NCI-H226 (cell line): ENCODE data around the gene SETD6.

Source experiments
- DNase-seq: peaks from one replicate; pipeline ENCODE4 v3.0.0-alpha.2; 2015

Gene SETD6

DNA sequence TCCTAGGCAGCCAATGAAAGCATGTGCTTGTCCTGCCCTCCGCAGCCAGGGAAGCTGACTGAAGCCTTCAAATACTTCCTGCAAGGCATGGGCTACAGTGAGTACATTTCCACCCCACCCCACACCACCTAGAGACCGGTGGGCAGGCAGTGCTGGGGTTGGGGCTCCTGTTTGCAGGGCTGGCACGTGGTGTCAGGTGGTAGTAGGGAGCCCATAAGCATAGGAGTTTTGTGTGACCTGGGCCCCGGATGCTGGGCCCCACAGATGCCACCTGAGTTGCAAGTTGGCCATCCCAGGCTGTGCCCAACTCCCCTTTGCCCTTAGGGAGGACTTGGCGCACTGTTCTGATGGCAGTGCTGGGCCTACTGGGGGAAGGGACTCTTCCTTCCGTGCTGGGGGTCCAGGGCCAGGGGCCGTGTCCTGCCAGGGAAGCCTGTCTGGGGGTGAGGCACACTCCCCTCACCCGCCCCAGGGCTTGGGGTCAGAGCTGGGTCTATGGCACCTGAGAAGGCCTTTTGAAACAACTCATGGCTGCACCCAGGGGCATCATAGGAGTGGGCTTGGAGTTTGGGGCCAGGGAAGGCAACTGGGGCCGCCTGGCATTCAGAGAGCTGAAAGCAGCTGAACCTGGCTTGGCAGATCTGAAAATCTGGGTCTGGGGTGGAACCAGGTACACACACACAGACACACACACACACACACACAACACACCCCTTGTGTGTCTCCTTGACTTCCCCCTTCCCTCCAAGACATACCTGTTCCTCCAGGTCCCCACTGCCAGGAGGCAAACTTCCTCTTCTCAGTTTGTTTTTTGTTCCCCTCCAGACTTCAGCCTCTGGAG lies 5.8 kb upstream of the SETD6 start:
- DNase-seq, result no peak

DNA sequence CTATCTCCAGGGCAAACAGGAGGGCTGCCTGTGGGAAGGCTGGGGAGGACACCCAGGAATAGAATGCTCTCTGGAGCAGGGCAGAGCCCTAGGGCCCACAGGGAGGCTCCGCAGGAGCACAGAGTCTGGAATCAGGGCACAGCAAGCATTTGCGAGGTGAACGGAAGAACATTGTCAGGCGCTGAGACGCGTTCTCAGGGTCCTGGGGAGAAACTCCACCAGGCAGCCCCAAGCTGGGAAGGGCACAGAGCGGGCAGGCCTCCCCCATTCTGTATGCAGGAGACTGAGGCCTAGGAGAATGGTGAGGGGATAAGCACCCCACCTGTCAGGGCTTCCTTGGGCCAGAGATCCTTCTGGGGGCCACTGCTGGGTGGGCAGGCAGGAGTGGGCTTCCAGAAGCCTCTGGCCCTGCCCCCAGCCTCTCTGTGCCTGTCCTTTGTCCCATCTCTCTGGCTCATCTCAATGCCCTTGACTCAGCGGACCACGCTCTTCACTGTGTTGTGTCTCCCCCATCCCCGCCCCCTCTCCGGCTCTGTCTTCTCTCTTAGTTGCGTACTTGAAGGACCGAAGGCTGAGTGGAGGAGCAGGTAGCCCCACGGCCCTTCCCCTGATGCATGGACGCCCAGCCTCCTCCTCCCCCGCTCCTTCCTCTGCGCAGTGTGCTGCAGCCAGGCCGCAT lies 5.1 kb upstream of the SETD6 start:
- no peak for DNase-seq

DNA sequence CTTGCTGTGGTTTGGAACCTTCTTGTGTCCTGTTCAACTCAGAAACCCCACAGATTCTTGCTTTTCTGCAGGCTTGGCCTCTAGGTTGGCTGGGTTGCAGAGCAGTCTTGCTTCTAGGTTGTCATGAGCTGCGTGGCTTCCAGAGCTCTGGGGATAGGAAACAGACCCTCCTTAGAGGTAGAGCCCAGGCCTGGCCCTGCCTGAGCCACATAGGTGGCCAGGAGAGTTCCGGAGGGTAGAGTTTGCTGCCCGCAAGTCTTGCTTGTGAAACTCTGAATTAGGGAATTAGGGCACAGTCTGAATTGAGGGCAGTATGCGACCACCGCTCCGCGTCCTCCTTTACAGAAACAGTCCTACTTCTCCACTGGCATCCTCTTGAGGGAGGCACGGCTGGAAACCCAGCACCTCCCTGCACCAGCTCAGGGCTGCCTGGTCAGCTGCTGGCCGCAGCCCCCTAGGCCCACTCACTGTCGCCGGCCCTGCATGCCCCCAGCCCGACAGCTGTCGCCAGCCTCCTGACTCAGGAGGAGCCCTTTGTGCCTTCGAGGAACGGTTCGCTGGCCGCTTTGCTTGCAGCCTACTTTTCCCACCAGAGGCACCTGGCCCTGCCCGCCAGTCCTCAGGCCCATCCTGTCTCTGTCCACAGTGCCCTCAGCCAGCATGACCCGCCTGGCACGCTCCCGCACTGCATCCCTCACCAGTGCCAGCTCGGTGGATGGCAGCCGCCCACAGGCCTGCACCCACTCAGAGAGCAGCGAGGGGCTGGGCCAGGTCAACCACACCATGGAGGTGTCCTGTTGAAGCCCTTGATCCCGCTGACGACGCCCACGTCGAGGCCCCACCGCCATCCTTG lies 4.3 kb upstream of the SETD6 start:
- DNase-seq, result no peak

DNA sequence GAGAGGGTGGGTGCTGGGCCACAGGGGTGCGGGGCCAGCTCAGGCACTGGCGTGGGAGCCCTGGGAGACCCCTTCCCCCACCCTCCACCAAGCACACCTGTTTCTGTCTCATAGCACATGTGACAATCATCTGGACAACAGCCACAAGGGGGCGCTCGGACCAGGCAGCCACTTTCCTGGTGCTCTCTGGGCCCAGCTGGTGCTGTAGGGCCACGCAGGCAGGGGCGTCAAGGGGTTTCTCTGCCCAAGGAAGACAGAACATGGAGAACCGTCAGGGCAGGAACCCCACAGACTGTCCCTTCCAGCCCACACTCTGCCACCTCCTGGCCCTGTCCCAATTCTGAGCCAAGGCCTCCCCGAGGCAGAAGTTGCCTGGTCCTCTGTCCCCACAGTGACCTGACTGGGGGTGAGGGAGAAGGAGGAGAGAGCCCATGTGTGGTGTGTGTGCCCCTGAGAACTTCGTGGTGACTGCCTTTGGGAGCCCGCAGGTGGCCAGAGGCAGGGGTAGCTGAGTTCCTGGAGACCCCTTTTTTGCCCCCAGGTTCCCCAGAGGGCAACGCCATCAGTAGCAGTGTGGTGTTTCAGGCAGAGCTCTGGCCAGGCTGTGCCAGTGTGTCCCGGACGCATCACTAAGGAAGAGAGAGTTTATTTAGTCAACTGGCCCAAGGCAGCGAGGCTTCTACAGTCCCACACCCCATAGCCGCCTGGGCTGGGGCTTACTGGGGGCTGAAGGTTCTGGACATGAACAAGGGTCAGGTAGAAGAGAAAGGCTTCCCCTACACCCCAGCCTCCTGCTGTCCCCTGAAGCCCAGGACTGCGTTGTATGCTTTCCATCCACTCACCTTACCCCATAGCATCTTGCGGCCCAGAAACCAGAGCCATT lies 3.1 kb upstream of the SETD6 start:
- no peak for DNase-seq

DNA sequence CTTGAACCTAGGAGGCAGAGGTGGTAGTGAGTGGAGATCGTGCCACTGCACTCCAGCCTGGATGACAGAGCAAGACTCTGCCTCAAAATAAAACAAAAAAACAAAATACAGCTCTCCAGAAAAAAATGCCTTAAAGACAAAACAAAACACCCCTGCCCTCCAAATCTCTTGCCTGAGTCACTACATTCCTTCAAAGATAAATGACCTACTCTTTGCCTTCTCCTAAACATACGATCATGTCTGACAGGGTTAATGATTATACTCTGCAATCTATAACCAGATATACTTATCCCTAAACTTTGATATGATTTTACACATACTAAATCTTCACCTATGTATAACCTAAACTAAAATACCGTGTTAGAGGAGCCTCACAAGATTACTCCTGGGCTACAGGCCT lies 1.4 kb upstream of the SETD6 start:
- no peak for DNase-seq

DNA sequence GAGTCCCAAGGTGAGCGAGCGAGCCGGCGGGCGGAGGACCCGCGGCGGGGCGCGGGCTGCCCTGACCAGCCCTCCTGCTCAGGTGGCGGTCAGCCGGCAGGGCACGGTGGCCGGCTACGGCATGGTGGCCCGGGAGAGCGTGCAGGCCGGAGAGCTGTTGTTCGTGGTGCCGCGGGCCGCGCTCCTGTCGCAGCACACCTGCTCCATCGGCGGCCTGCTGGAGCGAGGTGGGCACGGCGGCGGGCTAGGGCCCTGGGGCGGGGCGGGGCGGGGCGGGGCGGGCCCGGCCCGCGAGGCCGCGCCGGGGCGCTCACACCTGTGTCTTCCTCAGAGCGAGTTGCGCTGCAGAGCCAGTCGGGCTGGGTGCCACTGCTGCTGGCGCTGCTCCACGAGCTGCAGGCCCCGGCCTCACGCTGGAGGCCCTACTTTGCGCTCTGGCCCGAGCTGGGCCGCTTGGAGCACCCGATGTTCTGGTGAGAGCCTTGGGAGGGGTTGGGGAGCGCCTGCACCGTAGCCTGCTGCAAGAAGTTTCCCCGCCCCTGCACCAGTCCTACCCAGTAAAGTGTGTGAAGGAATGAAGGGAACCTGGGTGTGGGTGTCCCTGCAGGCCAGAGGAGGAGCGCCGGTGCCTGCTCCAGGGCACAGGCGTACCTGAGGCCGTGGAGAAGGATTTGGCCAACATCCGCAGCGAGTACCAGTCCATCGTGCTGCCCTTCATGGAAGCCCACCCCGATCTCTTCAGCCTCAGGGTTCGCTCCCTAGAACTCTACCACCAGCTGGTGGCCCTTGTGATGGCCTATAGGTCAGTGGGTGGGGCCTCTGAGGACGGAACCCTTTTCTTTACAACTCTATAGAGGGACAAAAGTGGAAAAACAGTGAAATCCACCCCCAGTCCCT lies 802 bp downstream of the SETD6 start:
- DNase-seq, result no peak

DNA sequence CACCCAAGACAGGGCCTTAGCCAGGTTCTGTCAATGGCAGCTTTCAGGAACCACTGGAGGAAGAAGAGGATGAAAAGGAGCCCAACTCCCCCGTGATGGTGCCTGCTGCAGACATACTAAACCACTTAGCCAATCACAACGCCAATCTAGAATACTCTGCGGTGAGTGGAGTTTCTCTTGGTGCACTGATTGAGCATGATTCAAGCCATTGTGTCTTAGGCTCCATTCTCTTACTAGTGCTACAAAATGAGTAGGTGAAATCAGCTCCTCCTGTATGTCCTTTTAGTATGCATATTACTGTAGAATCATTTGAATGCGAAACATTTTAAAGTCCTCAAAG lies 1.4 kb downstream of the SETD6 start:
- DNase-seq, result no peak

DNA sequence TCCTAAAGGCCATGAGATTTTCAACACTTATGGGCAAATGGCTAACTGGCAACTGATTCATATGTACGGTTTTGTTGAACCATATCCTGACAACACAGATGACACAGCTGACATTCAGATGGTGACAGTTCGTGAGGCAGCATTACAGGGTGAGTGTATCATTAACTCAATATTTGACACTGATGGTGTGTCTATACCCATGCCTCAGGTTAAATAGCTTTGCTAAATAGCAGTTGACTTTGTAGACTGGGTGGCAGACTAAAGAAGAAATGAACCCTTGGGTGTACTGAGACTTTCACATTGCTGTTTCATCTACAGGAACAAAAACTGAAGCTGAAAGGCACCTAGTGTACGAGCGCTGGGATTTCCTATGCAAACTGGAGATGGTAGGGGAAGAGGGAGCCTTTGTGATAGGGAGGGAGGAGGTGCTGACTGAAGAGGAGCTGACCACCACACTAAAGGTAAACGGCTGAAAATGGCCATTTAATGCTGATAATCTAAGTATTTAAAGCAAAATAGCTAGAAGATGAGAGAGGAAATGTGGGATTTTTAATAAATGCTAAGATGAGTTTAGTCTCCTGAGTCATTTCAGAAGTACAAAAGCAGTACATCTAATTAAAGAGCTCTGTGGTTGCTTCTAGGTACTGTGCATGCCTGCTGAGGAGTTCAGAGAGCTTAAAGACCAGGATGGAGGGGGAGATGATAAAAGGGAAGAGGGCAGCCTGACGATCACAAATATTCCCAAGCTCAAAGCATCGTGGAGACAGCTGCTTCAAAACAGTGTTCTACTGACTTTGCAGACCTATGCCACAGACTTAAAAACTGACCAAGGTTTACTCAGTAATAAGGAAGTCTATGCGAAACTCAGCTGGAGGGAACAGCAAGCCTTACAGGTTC lies 3.0 kb downstream of the SETD6 start:
- no peak for DNase-seq

DNA sequence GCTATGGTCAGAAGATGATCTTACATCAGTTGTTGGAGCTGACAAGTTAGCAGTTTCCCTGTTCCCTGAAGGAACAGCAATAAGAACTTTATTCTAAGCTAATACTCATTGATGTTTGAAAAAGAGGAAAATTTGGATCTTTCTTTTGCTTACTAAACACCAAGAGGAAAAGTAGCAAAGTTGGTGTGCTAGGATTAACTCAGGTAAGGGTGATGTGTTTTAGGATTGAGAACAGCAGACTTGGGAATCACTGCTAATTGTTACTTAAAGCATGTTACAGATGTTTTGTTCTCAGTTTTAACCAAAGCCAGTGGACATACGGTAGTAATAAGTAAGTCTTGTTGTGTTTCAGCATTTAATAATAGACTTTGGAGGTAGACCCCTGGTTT lies 3.7 kb downstream of the SETD6 start:
- DNase-seq, result no peak

DNA sequence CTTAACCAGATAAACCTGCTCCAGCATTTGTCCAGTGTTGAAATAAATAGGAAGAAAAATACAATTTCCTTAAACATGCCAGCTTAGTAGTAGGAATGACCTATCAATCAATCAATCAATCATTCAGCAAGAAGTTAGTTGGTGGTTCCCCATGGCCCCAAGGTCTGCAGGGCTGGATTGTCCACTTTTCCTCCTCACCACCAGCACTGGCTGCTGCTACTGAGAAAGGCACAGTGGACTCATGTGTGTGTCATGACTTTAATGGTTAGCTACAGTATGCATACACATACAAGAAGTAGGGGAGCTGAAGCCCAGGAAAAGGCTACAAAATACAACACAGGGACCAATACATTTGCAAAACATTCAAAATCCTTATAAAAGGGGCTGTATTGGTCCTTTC lies 4.4 kb downstream of the SETD6 start:
- DNase-seq, result no peak

DNA sequence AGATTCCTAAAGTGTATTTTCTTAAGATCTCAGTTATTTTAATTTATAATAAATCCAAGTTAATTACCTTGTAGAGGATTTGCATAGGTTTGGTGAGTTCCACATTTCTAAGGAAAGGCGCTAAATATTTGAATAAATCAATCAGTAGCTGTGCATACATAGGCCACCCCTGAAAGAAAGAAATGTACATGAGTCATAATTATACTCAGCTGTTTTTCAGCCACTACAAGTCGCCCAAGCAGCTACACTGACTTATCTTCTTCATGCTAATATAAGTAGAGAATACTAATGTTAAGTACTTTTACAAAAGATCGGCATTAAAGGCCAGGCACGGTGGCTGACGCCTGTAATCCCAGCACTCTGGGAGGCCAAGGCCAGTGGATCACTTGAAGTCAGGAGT lies 14.9 kb downstream of the SETD6 start:
- no peak for DNase-seq

DNA sequence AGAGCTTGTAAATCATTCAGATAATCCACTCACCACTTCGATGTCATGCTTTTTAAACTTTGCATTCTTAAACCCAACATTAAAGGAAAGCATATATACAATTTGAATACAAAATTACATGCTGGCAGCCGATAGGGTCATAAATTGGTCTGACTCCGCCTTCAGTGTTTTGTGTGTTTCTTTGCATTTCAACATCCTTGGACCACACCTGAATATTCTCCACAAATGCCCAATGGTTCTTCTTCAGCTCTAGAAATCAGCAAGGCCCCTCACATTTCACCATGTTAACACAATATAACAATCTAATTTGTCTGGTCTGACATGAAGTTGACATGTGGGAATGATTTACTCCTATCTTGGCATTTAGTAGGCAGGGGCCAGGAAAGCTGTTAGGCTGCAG lies 17.1 kb downstream of the SETD6 start:
- no peak for DNase-seq

DNA sequence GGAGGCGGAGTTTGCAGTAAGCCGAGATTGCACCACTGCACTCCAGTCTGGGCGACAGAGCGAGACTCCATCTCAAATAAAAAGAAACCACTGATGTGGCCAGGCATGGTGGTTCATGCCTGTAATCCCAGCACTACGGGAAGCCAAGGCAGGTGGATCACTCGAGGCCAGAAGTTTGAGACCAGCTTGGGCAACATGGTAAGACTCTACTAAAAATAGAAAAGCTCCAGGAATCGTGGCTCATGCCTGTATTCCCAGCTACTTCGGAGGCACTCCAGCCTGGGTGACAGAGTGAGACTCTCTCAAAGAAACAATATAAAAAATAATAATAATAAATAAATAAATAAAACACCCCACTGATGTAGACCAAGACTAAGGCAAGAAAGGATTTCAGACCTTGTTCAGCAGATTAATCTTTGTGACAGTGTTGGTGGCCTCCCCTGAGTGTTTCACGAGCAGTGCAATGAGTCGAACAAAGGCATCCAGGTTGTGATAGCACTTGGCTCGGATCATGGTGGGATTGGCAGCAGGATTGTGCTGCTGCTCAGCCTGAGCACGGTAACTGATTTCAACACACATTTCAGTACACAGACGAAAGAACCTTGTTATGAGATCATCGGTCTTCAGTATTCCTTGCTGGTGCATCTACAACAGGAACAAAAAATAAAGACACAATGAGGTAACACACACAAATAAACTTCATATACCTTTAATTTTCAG lies 18.6 kb downstream of the SETD6 start:
- no peak for DNase-seq

DNA sequence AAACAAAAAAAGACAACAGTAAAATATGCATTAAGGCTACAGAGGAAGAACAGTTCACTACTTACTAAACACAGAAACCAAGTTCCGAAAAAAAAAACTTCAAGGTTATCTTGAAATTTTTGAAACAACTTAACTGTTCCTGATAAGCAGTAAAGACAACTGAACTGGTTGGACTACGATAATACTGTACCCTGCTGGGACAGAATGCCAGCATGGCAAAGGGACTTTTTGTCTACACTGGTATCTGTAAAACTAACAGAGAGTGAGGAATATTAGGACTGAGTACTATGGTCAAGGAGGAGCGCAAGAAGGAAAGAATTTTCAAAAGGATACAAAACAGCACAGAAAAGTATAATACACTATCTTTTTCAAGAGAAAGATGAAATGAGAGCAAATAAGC lies 19.8 kb downstream of the SETD6 start:
- no peak for DNase-seq

DNA sequence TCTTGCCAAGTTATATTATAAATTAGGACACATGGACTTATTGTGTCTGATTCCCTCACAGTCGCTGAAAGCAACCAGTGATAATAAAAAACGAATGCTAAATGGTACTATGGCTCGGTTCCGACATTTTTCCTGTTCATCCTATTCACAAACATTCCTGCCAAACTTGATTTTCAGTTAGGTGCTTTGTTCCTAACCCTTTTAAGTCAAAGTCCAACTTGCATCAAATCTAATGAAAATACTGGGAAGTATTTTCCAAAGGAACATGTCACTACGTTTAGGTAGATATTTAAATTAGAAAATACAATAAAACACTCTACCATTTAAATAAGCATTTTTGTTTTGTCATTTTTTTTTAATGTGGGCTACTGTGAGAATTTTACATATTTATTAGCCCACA lies 21.0 kb downstream of the SETD6 start:
- DNase-seq, result no peak

DNA sequence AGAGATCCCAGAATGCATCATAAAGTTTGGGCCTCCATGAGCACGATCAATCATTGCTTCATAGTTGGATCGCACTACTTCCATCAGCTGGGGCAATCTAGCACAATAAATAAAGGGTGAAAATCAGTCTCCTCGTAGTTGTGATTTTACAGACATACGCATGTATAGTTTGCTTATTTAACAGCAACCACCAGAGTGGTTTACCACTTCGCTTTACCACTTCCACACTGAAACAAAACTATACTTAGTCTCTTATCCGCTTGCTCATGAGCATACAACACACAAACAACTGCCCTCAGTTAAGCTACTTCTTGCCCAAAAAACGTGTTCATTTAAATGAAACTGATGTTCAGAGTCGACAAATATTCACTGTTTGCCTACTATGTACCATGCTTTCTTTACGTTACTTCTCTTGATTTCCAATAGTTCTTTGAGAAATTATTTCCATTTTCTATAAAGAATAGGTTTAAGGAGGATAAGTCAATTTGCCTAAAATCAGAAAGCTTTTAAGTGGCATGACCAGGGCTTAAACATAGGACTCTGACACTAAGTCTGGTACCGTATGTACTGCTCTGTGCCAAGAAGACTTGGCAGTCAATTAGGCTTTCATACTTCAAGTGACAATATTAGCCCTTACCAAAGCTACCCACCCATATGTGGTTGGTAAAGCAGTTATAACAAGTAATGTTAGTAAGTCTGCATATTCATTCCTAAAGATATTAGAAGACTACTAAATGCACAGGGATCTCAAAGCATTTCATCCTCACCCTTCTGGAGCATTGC lies 22.0 kb downstream of the SETD6 start:
- no peak for DNase-seq

DNA sequence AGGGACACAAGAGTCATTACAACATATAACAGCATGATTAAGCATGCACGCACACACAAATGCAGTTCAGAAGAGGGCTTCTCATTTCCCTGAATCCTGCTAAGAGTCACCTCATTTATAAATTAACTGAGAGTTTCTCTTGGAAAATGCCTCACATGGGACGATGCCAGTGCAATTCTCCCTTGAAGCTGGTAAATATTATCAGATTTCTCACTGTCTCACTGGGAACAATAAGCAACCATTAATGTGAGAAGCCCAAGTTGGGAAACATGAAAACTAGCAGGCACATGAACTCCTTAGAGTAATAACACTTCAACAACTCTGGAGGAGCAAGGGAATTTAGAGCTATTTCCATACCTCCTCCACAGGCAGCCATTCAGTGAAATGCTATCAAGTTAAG lies 26.4 kb downstream of the SETD6 start:
- no peak for DNase-seq

DNA sequence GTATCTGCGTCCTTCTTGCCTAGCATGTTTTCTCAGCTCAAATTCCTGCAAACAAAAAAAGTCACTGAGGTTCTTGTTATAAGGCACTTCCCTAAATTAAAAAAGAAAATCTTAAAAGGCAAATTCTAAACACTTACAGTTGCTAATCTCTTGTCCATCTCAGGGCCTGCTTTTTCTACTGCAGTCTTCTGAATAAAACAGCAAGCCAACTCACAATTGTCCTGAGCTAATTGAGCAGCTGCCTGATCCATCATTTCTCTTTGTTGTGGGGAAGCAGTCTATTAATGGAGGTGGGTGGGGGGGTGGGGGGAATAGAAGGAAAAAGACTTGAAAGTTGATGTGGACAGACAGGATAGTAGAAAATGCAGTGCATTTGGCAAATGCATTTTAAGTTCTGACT lies 27.0 kb downstream of the SETD6 start:
- no peak for DNase-seq

DNA sequence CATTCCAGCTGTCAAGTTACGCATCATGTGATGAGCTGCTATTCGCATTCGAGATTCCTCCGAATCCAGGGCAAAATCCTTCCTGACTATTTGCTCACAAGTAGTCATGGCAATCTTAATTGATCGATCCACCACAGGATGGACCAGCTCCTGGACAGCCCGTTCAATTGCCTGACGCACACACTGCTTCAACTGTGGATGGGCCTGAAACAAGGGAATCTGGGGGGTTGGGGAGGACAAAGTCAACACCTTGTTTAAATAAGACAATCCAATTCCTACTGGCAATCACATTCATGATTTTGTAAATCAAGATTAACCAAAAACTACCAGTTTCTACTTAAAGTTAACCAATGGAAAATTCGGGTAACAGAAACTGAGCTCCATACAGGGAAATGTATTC lies 28.4 kb downstream of the SETD6 start:
- no peak for DNase-seq
